ENCODE data around the gene ANKDD1B.

GRCh38 chr5:75601996-75602395 lies 9.3 kb upstream of the ANKDD1B start:
- no peak for TF ChIP-seq EZH2phosphoT487 (IDR thresholded peaks at IDR 0.05; ENCODE audit: insufficient read depth, low read depth)
- TF ChIP-seq EZH2 (IDR thresholded peaks at IDR 0.05; ENCODE audit: insufficient read depth, poor library complexity, severe bottlenecking), result no peak

Data from GM23248 (cell line).